Thyroid gland (tissue), 4 donors: Measurements from ENCODE around the gene AGT.

Experiments
- CTCF ChIP-seq, 6 experiments: fragments of 200-600 bp in 3 of 6; fragments of 450-650 bp in 3 of 6; sonication (generic) in 3 of 6; IDR thresholded peaks; one replicate each; pipeline ENCODE4 v1.5.1; 2016 to 2019; ENCODE audit warnings: antibody characterized with exemption in 6 of 6, mild to moderate bottlenecking in 2 of 6, inconsistent platforms in 1 of 6, moderate library complexity in 1 of 6
- POLR2A ChIP-seq, 2 donors: fragments of 450-650 bp; IDR thresholded peaks; one replicate each; pipeline ENCODE4 v1.6.1; 2017; ENCODE audit warnings: antibody characterized with exemption in 2 of 2, mild to moderate bottlenecking in 2 of 2, moderate library complexity in 1 of 2

GRCh38 chr1:230752407-230752806 lies 38.5 kb upstream of the AGT start:
- TF ChIP-seq CTCF (IDR thresholded peaks at IDR 0.05) (no peak), POLR2A (IDR thresholded peaks at IDR 0.05) (no peak)
